ENCODE measurements around the gene AIF1.

Gene AIF1

GRCh38 chr6:31665501-31666336, 50.7 kb downstream of the AIF1 start, which contains the start of gene CSNK2B:
Gene CSNK2B, plus strand, starts transcription at chr6:31666080. Its CDS starts 752 bp downstream, at chr6:31666832.
- DNase-seq: peak; percentile 96

DNA sequence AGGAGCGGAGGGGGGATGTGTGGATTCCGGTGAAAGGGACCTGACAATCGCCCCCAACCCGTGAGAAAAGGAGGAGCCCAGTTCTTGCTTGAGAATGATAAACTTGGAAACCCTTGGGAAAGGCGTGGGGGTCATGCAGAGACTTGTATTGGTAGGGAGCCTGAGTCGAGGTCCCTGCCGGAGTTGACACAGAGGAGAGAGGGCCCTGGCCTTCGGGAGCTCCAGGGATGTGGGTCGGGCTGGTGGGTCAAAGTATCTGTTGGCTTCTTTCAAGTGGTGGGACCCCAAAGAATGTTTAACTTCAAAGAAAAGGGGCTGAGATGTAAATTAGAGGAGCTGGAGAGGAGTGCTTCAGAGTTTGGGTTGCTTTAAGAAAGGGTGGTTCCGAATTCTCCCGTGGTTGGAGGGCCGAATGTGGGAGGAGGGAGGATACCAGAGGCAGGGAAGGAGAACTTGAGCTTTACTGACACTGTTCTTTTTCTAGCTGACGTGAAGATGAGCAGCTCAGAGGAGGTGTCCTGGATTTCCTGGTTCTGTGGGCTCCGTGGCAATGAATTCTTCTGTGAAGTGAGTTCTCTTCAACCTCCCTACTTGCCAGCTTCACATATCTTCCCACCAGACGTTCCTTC, 51.4 kb downstream of the AIF1 start:
- no peak for DNase-seq

Measured in NCI-H1105 (cell line).